Gastrocnemius medialis (tissue), 4 donors: ENCODE data around the gene BARX2. TPM values are rescaled to one million over a fixed set of nuclear protein-coding genes. Genes with fewer than 3 reads are reported as not detected.
A peak's percentile ranks its signal among the peaks of the same experiment; 100 is the strongest.

Experiments
- ATAC-seq, 2 donors: fragments of 150-250 bp; one replicate each; pipeline ENCODE4 v1.9.1; 2016
- DNase-seq, 2 donors: peaks; one replicate each; pipeline ENCODE4 v3.0.0-alpha.2; 2019
- H3K27ac ChIP-seq, 4 donors: fragments of 200-600 bp; sonication (generic); 1 replicate in 1 of 4; 2 replicates in 3 of 4; pipeline ENCODE4 v1.5.1; 2016 to 2018; ENCODE audit warnings: mild to moderate bottlenecking in 2 of 4, moderate library complexity in 1 of 4
- H3K27me3 ChIP-seq, 3 donors: fragments of 200-600 bp; sonication (generic) in 2 of 3; 1 replicate in 1 of 3; 2 replicates in 2 of 3; pipeline versions ENCODE4 v1.5.1 to v1.6.0; 2016 to 2019; ENCODE audit warnings: mild to moderate bottlenecking in 1 of 3, moderate library complexity in 1 of 3
- H3K36me3 ChIP-seq, 2 donors: fragments of 200-600 bp; sonication (generic) in 1 of 2; one replicate each; pipeline ENCODE4 v1.5.1; 2017 to 2018
- H3K4me1 ChIP-seq, 2 donors: fragments of 200-600 bp; sonication (generic) in 1 of 2; one replicate each; pipeline ENCODE4 v1.5.1; 2016 to 2017; ENCODE audit warnings: mild to moderate bottlenecking in 2 of 2
- H3K4me3 ChIP-seq, 4 donors: fragments of 200-600 bp; sonication (generic) in 3 of 4; 1 replicate in 1 of 4; 2 replicates in 3 of 4; pipeline ENCODE4 v1.5.1; 2016 to 2019; ENCODE audit warnings: mild to moderate bottlenecking in 2 of 4
- H3K9me3 ChIP-seq, 3 donors: fragments of 200-600 bp; sonication (generic) in 2 of 3; 1 replicate in 1 of 3; 2 replicates in 2 of 3; pipeline ENCODE4 v1.5.1; 2016 to 2019
- POLR2A ChIP-seq, 2 donors: fragments of 450-650 bp; IDR thresholded peaks; one replicate each; pipeline ENCODE4 v1.6.1; 2017; ENCODE audit warnings: antibody characterized with exemption in 2 of 2, mild to moderate bottlenecking in 2 of 2, moderate library complexity in 2 of 2
- in situ Hi-C, 4 donors: fragments of 200-750 bp; cut with MboI; loops; one replicate each; pipeline versions ENCODE4 v1.15.0 to v1.8.0; 2017; ENCODE audit warnings: low sequenced_read_pairs in 4 of 4
- intact Hi-C: fragments of 100-400 bp; cut with DNase I; formaldehyde crosslinking; loops from one replicate; pipeline ENCODE4 v1.15.1; 2023; ENCODE audit warnings: low total_unique reads
- total RNA-seq, 4 donors: library from RNA; depleted of rRNA; stranded (reverse); fragments of >200 nt; gene quantifications; one replicate each; pipeline versions ENCODE4 v1.1.0 to v1.2.3, GENCODE V29; 2016
- TF ChIP-seq, protein P1 (sequence below), 5 experiments: fragments of 450-650 bp in 3 of 5; fragments of 200-600 bp in 2 of 5; sonication (generic) in 2 of 5; IDR thresholded peaks in 4 of 5; conservative IDR thresholded peaks in 1 of 5; 1 replicate in 4 of 5; 2 replicates in 1 of 5; pipeline ENCODE4 v1.5.1; 2016 to 2019; ENCODE audit warnings: antibody characterized with exemption in 5 of 5, mild to moderate bottlenecking in 3 of 5, moderate library complexity in 3 of 5

Gene BARX2
- total RNA-seq, 4 donors from 2014 or later, result 1.2 to 4.4 TPM; not detected in 2

DNA sequence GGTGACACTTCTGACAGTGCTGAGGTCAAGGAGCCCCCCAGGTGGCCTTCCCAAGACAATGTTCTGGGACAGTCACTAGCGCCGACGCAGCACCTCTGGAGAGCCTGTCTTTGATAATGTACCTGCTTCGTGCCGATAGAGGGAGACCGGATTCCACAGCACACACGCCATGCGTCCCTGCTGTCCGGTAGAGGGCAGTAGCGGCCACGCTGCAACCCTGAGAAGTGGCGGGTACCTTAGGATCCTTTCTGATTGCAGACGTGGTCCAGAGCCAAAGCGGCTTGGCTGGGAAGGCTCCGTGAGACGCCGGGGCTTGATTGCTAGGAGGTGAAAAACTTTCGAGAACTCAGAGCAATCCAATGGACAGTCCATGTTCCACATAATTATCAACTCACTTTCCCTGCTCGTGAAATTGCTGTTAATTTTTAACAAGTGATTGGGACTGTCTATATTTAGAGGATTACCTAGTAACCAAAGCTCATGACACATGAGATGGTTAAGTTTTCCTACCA is 11.4 kb upstream of the BARX2 start:
- DNase-seq (peak; percentile 35 to 52), ATAC-seq (peak in 1 of 2 donors; percentile 86)
- no peak for TF ChIP-seq POLR2A (IDR thresholded peaks at IDR 0.05)
- TF ChIP-seq, protein P1, sequence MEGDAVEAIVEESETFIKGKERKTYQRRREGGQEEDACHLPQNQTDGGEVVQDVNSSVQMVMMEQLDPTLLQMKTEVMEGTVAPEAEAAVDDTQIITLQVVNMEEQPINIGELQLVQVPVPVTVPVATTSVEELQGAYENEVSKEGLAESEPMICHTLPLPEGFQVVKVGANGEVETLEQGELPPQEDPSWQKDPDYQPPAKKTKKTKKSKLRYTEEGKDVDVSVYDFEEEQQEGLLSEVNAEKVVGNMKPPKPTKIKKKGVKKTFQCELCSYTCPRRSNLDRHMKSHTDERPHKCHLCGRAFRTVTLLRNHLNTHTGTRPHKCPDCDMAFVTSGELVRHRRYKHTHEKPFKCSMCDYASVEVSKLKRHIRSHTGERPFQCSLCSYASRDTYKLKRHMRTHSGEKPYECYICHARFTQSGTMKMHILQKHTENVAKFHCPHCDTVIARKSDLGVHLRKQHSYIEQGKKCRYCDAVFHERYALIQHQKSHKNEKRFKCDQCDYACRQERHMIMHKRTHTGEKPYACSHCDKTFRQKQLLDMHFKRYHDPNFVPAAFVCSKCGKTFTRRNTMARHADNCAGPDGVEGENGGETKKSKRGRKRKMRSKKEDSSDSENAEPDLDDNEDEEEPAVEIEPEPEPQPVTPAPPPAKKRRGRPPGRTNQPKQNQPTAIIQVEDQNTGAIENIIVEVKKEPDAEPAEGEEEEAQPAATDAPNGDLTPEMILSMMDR (IDR thresholded peaks at IDR 0.05 in 4 of 5, conservative IDR thresholded peaks at IDR 0.05 in 1 of 5), result peak; percentile 46 to 86 (median 66)
- in situ Hi-C loops, result loop anchor here (10.0 to 25.0 kb wide), 2 partner anchors 373 to 391 kb away; no protein-coding TSS in a partner anchor
- no peaks in the 10 kb centered on the region for H3K4me1 ChIP-seq
- peak overlapping the region in 1 of 4 donors; percentile 2 for H3K4me3 ChIP-seq
- H3K27ac ChIP-seq, result no peak overlapping the region
- no peaks in the 10 kb centered on the region for H3K9me3 ChIP-seq
- intact Hi-C loops, result no loop called here
- H3K27me3 ChIP-seq, result peaks cover 25 to 37% (median 34%) of the 10 kb centered on the region in 3 donors
- H3K36me3 ChIP-seq, result no peaks in the 10 kb centered on the region

DNA sequence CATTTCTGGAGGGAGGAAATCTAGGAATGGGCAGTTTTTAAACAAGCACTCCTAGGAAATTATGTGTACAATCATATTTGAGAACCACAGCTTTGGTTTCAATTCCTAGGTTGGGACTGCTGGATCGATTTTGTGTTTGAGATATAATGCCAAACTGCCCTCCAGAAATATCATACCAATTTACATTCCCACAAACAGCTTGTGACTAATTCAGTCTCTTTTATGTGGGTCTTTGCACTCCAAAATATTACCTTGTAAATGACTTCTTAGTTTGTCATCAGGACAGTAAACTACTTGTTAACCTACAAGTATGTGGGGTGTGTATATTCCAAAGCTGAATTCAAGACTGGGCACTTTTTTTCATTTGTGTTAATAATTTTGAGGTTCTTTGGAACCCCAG is 9.8 kb upstream of the BARX2 start:
- intact Hi-C loops, result no loop called here

DNA sequence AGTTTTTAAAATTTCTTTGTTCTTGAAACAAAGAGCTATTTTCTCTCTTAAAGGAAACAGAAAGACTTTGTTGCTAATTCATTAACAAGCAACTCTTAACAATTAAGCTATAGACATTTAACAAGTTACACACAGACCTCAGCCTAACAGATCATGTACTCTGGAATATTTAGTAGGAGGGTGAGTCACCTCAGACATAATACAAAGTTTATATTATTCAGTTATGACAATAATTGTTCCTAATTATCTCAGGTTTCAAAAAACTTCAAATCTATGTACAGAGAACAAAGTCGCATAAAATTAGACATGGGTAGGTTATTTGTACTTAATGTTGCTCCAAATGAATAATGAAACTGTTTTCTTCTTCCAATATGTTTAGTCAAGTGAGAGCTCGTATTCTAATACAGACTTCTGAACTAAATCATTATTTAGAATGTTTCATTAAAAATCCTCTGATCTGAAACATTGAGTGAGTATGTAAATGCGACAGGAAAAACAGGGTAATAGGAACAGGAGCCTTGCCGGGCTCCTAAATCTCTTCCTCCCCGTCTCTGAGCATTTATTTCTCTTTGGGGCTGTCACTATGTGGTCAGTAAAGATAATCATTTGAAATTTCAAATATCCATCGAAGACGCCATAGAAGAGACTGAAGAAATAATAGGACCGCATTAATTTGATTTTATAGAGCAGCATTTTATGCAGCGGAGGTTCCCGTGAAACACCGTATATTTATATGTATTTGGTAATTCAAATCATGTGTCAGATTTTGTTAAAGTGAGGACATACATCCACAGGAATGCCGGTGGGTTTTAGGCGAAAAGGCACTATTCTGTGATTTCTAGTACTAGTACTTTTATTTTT is 8.7 kb upstream of the BARX2 start:
- in situ Hi-C loops (loop anchor here (10.0 to 25.0 kb wide), 2 partner anchors 370 to 388 kb away; no protein-coding TSS in a partner anchor), intact Hi-C loops (no loop called here)
- ATAC-seq (no peak), DNase-seq (no peak)
- H3K4me1 ChIP-seq, result no peaks in the 10 kb centered on the region
- no peak overlapping the region for H3K27ac ChIP-seq
- no peaks in the 10 kb centered on the region for H3K9me3 ChIP-seq
- no peak overlapping the region for H3K4me3 ChIP-seq
- TF ChIP-seq, protein P1 (IDR thresholded peaks at IDR 0.05 in 4 of 5, conservative IDR thresholded peaks at IDR 0.05 in 1 of 5), result no peak
- no peak for TF ChIP-seq POLR2A (IDR thresholded peaks at IDR 0.05)
- H3K36me3 ChIP-seq, result no peaks in the 10 kb centered on the region
- H3K27me3 ChIP-seq, result peaks cover 43 to 62% (median 59%) of the 10 kb centered on the region in 3 donors

More for the DNA sequence above, 9.8 kb upstream of the BARX2 start:
- no peaks in the 10 kb centered on the region for H3K4me1 ChIP-seq
- no peaks in the 10 kb centered on the region for H3K36me3 ChIP-seq
- no peak overlapping the region for H3K4me3 ChIP-seq
- H3K27me3 ChIP-seq, result peaks cover 32 to 52% (median 49%) of the 10 kb centered on the region in 3 donors
- TF ChIP-seq, protein P1 (IDR thresholded peaks at IDR 0.05 in 4 of 5, conservative IDR thresholded peaks at IDR 0.05 in 1 of 5), result no peak
- TF ChIP-seq POLR2A (IDR thresholded peaks at IDR 0.05), result no peak
- in situ Hi-C loops, result loop anchor here (10.0 to 25.0 kb wide), 2 partner anchors 371 to 389 kb away; no protein-coding TSS in a partner anchor
- no peak overlapping the region for H3K27ac ChIP-seq
- ATAC-seq (no peak), DNase-seq (no peak)
- no peaks in the 10 kb centered on the region for H3K9me3 ChIP-seq

DNA sequence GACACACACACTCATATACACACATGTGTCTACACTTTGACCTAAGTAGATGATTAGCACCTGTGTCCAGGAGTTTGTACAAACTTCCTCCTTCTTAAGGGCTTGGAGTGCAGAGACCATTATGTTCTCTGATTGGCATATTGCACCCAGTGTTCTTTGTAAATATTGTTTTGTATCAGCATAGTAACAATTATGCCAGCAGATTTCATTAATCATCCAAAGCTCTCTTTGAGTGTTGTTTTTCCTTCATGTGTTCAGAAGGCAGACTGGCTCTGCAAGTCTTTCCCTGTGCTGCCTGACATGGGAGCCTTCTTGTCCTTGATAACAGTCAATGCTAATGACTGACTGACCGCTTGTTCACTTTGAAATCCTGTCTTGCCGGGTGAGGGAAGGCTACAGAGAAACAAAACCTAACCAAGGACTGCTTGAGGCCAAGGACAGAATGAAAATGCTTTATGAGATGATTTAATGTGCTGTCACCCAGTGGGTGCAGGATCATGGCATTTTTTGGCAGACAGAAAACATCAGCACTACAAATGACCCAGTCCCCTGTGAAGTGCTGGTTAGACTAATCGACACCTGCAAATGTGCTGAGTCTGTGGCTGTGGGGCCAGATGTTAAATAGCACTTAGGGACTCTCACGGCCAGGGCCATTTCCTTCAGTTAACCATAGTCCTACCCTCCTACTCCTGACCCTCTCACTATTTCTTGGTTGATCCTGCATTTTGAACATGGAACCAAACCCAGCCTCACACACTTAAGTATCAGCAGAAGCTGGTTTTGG is 6.6 kb upstream of the BARX2 start:
- no peak overlapping the region for H3K4me3 ChIP-seq
- DNase-seq (no peak), ATAC-seq (no peak)
- no peaks in the 10 kb centered on the region for H3K36me3 ChIP-seq
- H3K27ac ChIP-seq, result peak overlapping the region in 1 of 4 donors; percentile 10
- in situ Hi-C loops, result loop anchor here (10.0 to 25.0 kb wide), 2 partner anchors 368 to 386 kb away; no protein-coding TSS in a partner anchor
- intact Hi-C loops, result no loop called here
- H3K4me1 ChIP-seq, result peaks cover 0 to 2% of the 10 kb centered on the region in 2 donors
- no peaks in the 10 kb centered on the region for H3K9me3 ChIP-seq
- no peak for TF ChIP-seq POLR2A (IDR thresholded peaks at IDR 0.05)
- TF ChIP-seq, protein P1 (IDR thresholded peaks at IDR 0.05 in 4 of 5, conservative IDR thresholded peaks at IDR 0.05 in 1 of 5), result no peak
- peaks cover 56 to 80% (median 76%) of the 10 kb centered on the region in 3 donors for H3K27me3 ChIP-seq
